GM23248 (cell line): Measurements from ENCODE around the gene MYO1A. TPM values are rescaled to one million over a fixed set of nuclear protein-coding genes. Genes with fewer than 3 reads are reported as not detected.
"Not testable (repeated sequence)": the region's sequence is repeated elsewhere in the genome, so short reads cannot be mapped to it uniquely, and the experiment has no call there.

ENCODE experiments used
- DNase-seq: peaks from one replicate; pipeline ENCODE4 v3.0.0-alpha.2; 2015
- H2AFZ ChIP-seq: fragments of 200-600 bp; sonication (generic); 2 replicates; pipeline ENCODE4 v1.6.1; 2016; ENCODE audit warnings: antibody characterized with exemption
- H3F3A ChIP-seq: fragments of 200-600 bp; sonication (generic); 2 replicates; pipeline ENCODE4 v1.6.1; 2016; ENCODE audit warnings: mild to moderate bottlenecking, antibody characterized with exemption, mixed run types; ENCODE audit not compliant: insufficient read depth
- H3K27ac ChIP-seq: fragments of 200-600 bp; sonication (generic); 2 replicates; pipeline ENCODE4 v1.5.1; 2016; ENCODE audit warnings: mild to moderate bottlenecking
- H3K27me3 ChIP-seq: fragments of 200-600 bp; sonication (generic); replicated peaks from 2 replicates; pipeline ENCODE4 v1.6.1; 2016; ENCODE audit warnings: mild to moderate bottlenecking; ENCODE audit not compliant: insufficient read depth
- H3K36me3 ChIP-seq: fragments of 200-600 bp; sonication (generic); 2 replicates; pipeline ENCODE4 v1.6.1; 2016; ENCODE audit warnings: low read depth, mild to moderate bottlenecking
- H3K4me1 ChIP-seq: fragments of 200-600 bp; sonication (generic); 2 replicates; pipeline ENCODE4 v1.6.1; 2016; ENCODE audit warnings: mild to moderate bottlenecking; ENCODE audit not compliant: insufficient read depth
- H3K4me2 ChIP-seq: fragments of 200-600 bp; sonication (generic); one replicate; pipeline ENCODE4 v1.6.1; 2016; ENCODE audit warnings: mild to moderate bottlenecking; ENCODE audit not compliant: unreplicated experiment
- H3K4me3 ChIP-seq: fragments of 200-600 bp; sonication (generic); 2 replicates; pipeline ENCODE4 v1.5.1; 2016; ENCODE audit warnings: mild to moderate bottlenecking
- H3K79me2 ChIP-seq: fragments of 200-600 bp; sonication (generic); 2 replicates; pipeline ENCODE4 v1.6.1; 2016; ENCODE audit warnings: mild to moderate bottlenecking; ENCODE audit not compliant: insufficient read depth
- H3K9ac ChIP-seq: fragments of 200-600 bp; sonication (generic); 2 replicates; pipeline ENCODE4 v1.6.1; 2016; ENCODE audit warnings: mild to moderate bottlenecking
- H3K9me2 ChIP-seq: fragments of 200-600 bp; sonication (generic); 2 replicates; pipeline ENCODE4 v1.6.1; 2016; ENCODE audit warnings: mixed run types, mild to moderate bottlenecking, moderate library complexity; ENCODE audit not compliant: insufficient read depth
- H3K9me3 ChIP-seq: fragments of 200-600 bp; sonication (generic); one replicate; pipeline ENCODE4 v1.6.1; 2017; ENCODE audit warnings: low read depth
- H4K20me1 ChIP-seq: fragments of 200-600 bp; sonication (generic); 2 replicates; pipeline ENCODE4 v1.6.0; 2016; ENCODE audit not compliant: insufficient read depth
- EZH2 ChIP-seq: fragments of 200-600 bp; sonication (generic); IDR thresholded peaks from 2 replicates; pipeline ENCODE4 v1.6.1; 2018; ENCODE audit warnings: antibody characterized with exemption, mild to moderate bottlenecking; ENCODE audit not compliant: insufficient read depth, poor library complexity, severe bottlenecking
- EZH2phosphoT487 ChIP-seq: fragments of 200-600 bp; sonication (generic); IDR thresholded peaks from 2 replicates; pipeline ENCODE4 v1.6.1; 2018; ENCODE audit warnings: antibody characterized with exemption, moderate library complexity, mild to moderate bottlenecking, low read depth; ENCODE audit not compliant: insufficient read depth
- WGBS, 2 experiments: methylation state at CpG; one replicate each; pipeline ENCODE4 v1.1.6; 2015 to 2017; ENCODE audit warnings: low lambda C conversion rate in 2 of 2, low coverage in 1 of 2; ENCODE audit errors: missing lambda C conversion rate in 2 of 2; 5-methylcytosine and 5-hydroxymethylcytosine counted together
- in situ Hi-C: fragments of 300-500 bp; cut with MboI; formaldehyde crosslinking; loops from 2 replicates; pipeline ENCODE4 v1.15.0; 2020
- polyA plus RNA-seq: library from polyadenylated mRNA; unstranded; fragments of >200 nt; fragmentation: Nextera tagmentation; extraction: Ambion mirVana; gene quantifications from 2 replicates; pipeline ENCODE4 v1.2.1, GENCODE V29; 2016
- total RNA-seq: library from RNA; depleted of rRNA; stranded (reverse); fragments of >200 nt; shearing (Covaris generic); gene quantifications from 2 replicates; pipeline ENCODE4 v1.2.3, GENCODE V29; 2014

MYO1A gene
- total and polyA plus RNA-seq, 2 experiments from 2014 or later: not detected

DNA sequence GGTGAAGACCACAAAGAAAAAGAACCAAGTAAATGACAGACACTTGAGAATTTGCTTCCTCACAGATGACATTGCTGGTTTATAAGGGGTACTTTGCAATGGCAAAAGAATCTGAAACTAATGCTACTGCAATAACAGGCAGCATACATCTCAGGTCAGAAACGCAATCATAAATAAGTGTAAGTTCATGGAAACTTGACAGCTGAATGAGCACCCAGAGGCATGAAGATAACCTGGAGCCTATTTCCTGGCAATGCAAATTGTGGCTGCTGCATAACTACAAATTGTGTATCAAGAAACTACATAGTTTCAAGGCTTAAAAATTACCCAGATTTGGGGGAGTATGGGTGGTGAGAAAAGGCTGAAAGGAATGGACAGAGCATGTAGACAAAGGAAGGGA is 8.5 kb upstream of the MYO1A start:
- no peaks in the 10 kb centered on the region for H3K27me3 ChIP-seq
- H3K27ac ChIP-seq: no peak overlapping the region
- no peak for TF ChIP-seq EZH2phosphoT487
- no peak for TF ChIP-seq EZH2

GRCh38 chr12:57057067-57057751 is 7.3 kb upstream of the MYO1A start:
- Histone ChIP-seq H3K4me3 (no peak overlapping the region), H3K9ac (no peak overlapping the region), H3K27ac (no peak overlapping the region), H3K9me3 (no peaks in the 10 kb centered on the region), H3K4me2 (no peak overlapping the region), H3K4me1 (no peaks in the 10 kb centered on the region), H3K9me2 (no peaks in the 10 kb centered on the region), H2AFZ (0 out of 2 replicates have a peak overlapping the region, but pooled peaks have one; percentile 15), H3K27me3 (no peaks in the 10 kb centered on the region), H3K79me2 (no peaks in the 10 kb centered on the region), H4K20me1 (no peaks in the 10 kb centered on the region), H3F3A (no peaks in the 10 kb centered on the region), H3K36me3 (peaks cover 13% of the 10 kb centered on the region)
- TF ChIP-seq EZH2phosphoT487 (no peak), EZH2 (no peak)
- in situ Hi-C loops: no loop called here
- peak; percentile 24 for DNase-seq
- 57 to 67% methylated on average over 6 of the region's 6 CpGs for WGBS, 2 experiments

More for the DNA sequence above, 8.5 kb upstream of the MYO1A start:
- 94 to 100% methylated on average over 1 of the region's 1 CpG for WGBS, 2 experiments
- H3K9ac ChIP-seq: no peak overlapping the region
- no peak overlapping the region for H2AFZ ChIP-seq
- H3K4me1 ChIP-seq: no peaks in the 10 kb centered on the region
- no peak overlapping the region for H3K4me3 ChIP-seq
- peaks cover 13% of the 10 kb centered on the region for H3K36me3 ChIP-seq
- H3K4me2 ChIP-seq: no peak overlapping the region
- no peaks in the 10 kb centered on the region for H4K20me1 ChIP-seq
- no peaks in the 10 kb centered on the region for H3K9me3 ChIP-seq
- H3F3A ChIP-seq: no peaks in the 10 kb centered on the region
- no peaks in the 10 kb centered on the region for H3K79me2 ChIP-seq
- in situ Hi-C loops: no loop called here
- no peak for DNase-seq
- no peaks in the 10 kb centered on the region for H3K9me2 ChIP-seq

GRCh38 chr12:57055824-57056223 is 5.9 kb upstream of the MYO1A start:
- Histone ChIP-seq H3K9ac (no peak overlapping the region), H3K4me2 (no peak overlapping the region), H2AFZ (no peak overlapping the region), H4K20me1 (no peaks in the 10 kb centered on the region), H3K4me1 (no peaks in the 10 kb centered on the region), H3K79me2 (no peaks in the 10 kb centered on the region), H3K27ac (no peak overlapping the region), H3K9me2 (no peaks in the 10 kb centered on the region), H3K9me3 (no peaks in the 10 kb centered on the region), H3K36me3 (peaks cover 13% of the 10 kb centered on the region), H3K27me3 (no peaks in the 10 kb centered on the region), H3F3A (no peaks in the 10 kb centered on the region), H3K4me3 (no peak overlapping the region)
- in situ Hi-C loops: no loop called here
- DNase-seq: peak; percentile 27
- TF ChIP-seq EZH2phosphoT487: no peak
- no peak for TF ChIP-seq EZH2
- 36 to 49% methylated on average over 3 of the region's 3 CpGs for WGBS, 2 experiments

GRCh38 chr12:57053901-57054300 is 4.0 kb upstream of the MYO1A start:
- H3K36me3 ChIP-seq, DNase-seq, in situ Hi-C loops, H3K9me3 ChIP-seq, H3K9ac ChIP-seq, H3K27ac ChIP-seq, H4K20me1 ChIP-seq, H3K4me3 ChIP-seq, H3K4me1 ChIP-seq, H3K4me2 ChIP-seq, H3F3A ChIP-seq, H3K9me2 ChIP-seq, H2AFZ ChIP-seq, H3K27me3 ChIP-seq, H3K79me2 ChIP-seq: not testable (repeated sequence)
- 94 to 95% methylated on average over 4 of the region's 4 CpGs for WGBS, 2 experiments

- H3K9me2 ChIP-seq, H3K27me3 ChIP-seq, H4K20me1 ChIP-seq, H3K4me2 ChIP-seq, in situ Hi-C loops, H3K27ac ChIP-seq, H3K79me2 ChIP-seq, H3K9me3 ChIP-seq, H3K4me3 ChIP-seq, DNase-seq, H3F3A ChIP-seq, H2AFZ ChIP-seq, H3K36me3 ChIP-seq, H3K9ac ChIP-seq, H3K4me1 ChIP-seq: not testable (repeated sequence)
- WGBS, 2 experiments: 85 to 98% methylated on average over 4 of the region's 4 CpGs
Observed at GRCh38 chr12:57053146-57053545, 3.2 kb upstream of the MYO1A start.
